Measurements from ENCODE around the gene POU5F1.
A peak's percentile ranks its signal among the peaks of the same experiment; 100 is the strongest.
"Not testable (repeated sequence)": the region's sequence is repeated elsewhere in the genome, so short reads cannot be mapped to it uniquely, and the experiment has no call there.

The POU5F1 gene

DNA sequence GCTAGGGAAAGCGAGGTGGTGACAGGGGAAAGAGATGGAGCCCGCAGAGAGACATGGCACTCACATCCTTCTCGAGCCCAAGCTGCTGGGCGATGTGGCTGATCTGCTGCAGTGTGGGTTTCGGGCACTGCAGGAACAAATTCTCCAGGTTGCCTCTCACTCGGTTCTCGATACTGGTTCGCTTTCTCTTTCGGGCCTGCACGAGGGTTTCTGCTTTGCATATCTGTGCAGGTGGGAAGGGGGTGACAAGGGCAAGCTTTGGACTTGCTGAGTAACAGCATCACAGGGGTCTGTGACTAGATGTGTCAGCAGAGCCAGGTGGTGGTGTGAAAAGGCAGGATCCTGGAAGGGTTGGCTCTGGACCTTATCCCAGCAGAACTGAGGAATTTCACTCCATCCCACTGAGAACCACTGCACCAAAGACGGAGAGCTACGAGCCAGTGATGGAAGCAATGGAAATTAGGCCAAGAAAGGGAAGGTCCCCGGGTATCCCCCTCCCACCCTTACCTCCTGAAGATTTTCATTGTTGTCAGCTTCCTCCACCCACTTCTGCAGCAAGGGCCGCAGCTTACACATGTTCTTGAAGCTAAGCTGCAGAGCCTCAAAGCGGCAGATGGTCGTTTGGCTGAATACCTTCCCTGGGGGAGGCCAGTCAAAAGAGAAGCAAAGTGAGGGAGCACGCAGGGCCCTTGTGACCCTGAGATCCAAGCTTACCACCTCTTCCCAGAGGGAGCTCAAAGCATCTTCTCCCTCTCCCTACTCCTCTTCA is 5.2 kb downstream of the POU5F1 start:
- not testable (repeated sequence) for H3K36me3 ChIP-seq (ENCODE audit: control insufficient read depth in 2 of 2, insufficient read depth in 2 of 2, low read length in 2 of 2); H3K9ac ChIP-seq (ENCODE audit: low read length in 2 of 2); H3K9me3 ChIP-seq (ENCODE audit: control insufficient read depth in 2 of 2, low read length in 2 of 2); H3K27me3 ChIP-seq (ENCODE audit: control insufficient read depth in 1 of 2, insufficient read depth in 2 of 2, low read length in 2 of 2); H3K27ac ChIP-seq (ENCODE audit: low read length); H3K4me3 ChIP-seq (ENCODE audit: low read length in 2 of 2); H3K4me1 ChIP-seq (ENCODE audit: control insufficient read depth, insufficient read depth, low read length)

DNA sequence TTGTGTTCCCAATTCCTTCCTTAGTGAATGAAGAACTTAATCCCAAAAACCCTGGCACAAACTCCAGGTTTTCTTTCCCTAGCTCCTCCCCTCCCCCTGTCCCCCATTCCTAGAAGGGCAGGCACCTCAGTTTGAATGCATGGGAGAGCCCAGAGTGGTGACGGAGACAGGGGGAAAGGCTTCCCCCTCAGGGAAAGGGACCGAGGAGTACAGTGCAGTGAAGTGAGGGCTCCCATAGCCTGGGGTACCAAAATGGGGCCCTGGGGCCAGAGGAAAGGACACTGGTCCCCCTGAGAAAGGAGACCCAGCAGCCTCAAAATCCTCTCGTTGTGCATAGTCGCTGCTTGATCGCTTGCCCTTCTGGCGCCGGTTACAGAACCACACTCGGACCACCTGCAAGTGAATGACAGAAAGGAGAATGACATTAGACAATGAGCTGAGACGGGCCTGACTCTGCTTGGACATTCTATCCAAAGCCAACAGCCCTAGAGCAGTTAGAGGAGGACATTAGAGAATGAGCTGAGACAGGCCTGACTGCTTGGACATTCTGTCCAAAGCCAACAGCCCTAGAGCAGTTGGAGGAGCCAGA is 5.9 kb downstream of the POU5F1 start:
- H3K9me3 ChIP-seq (ENCODE audit: control insufficient read depth in 2 of 2, low read length in 2 of 2); H3K4me1 ChIP-seq (ENCODE audit: control insufficient read depth, insufficient read depth, low read length); H3K27me3 ChIP-seq (ENCODE audit: control insufficient read depth in 1 of 2, insufficient read depth in 2 of 2, low read length in 2 of 2): not testable (repeated sequence)

DNA sequence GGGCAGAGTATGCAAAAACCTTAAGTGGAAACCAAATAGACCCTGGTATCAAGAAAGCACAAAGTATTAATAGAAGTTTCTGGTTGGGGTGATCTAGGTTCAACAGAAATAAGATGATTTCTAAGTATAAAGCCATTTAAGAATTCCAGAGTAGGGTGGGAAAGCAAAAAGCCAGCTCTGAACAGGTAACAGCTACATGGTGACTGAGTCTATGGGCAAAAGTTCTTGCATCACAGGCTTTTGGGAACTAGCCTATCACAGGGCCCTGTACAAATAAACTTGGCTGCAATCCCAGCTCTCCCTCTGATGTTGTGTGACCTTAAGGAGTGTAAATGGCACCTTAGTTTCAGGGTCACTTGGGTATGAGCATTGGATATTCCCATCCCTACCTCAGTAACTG is 6.6 kb downstream of the POU5F1 start:
- Histone ChIP-seq H3K36me3 (ENCODE audit: control insufficient read depth in 2 of 2, insufficient read depth in 2 of 2, low read length in 2 of 2) (peaks cover 0 to 3% of the 10 kb centered on the region in 2 donors), H3K9me3 (ENCODE audit: control insufficient read depth in 2 of 2, low read length in 2 of 2) (no peaks in the 10 kb centered on the region), H3K9ac (ENCODE audit: low read length in 2 of 2) (no peak overlapping the region), H3K4me1 (ENCODE audit: control insufficient read depth, insufficient read depth, low read length) (peaks cover 10% of the 10 kb centered on the region), H3K27me3 (ENCODE audit: control insufficient read depth in 1 of 2, insufficient read depth in 2 of 2, low read length in 2 of 2) (no peaks in the 10 kb centered on the region), H3K27ac (ENCODE audit: low read length) (no peak overlapping the region), H3K4me3 (ENCODE audit: low read length in 2 of 2) (no peak overlapping the region)

More for the DNA sequence above, 5.9 kb downstream of the POU5F1 start:
- not testable (repeated sequence) for H3K36me3 ChIP-seq (ENCODE audit: control insufficient read depth in 2 of 2, insufficient read depth in 2 of 2, low read length in 2 of 2); H3K4me3 ChIP-seq (ENCODE audit: low read length in 2 of 2); H3K9ac ChIP-seq (ENCODE audit: low read length in 2 of 2); H3K27ac ChIP-seq (ENCODE audit: low read length)

DNA sequence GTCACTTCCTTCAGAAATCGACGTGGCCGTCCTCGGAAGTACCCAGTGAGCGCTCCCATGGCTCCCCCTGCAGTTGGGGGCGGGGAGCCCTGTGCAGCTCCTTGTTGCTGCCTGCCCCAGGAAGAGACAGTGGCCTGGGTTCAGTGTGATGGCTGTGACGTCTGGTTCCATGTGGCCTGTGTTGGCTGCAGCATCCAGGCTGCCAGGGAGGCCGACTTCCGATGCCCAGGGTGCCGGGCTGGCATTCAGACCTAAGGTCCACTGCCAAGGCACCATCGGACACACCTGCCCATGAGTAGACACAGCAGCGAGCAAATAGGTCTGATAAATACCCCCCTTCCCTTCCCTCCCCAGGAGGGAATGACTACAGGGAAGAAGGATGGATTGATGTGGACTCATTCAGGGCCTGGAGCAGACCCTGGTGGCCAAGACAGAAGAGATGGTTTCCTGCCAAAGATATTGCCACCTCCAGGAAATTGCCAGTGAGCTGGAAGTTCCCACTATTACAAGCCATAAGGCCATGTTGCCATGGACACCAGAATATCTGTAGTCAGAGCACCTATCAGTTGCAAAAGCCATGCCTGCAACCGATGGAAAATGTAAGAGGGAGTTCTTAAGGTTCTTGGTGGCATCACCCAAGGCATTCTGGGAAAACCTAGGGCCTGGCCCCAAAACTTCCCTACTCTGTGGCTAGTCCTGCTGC is 7.9 kb downstream of the POU5F1 start:
- Histone ChIP-seq H3K36me3 (ENCODE audit: control insufficient read depth in 2 of 2, insufficient read depth in 2 of 2, low read length in 2 of 2) (peaks cover 0 to 3% of the 10 kb centered on the region in 2 donors), H3K9ac (ENCODE audit: low read length in 2 of 2) (no peak overlapping the region), H3K9me3 (ENCODE audit: control insufficient read depth in 2 of 2, low read length in 2 of 2) (no peaks in the 10 kb centered on the region), H3K4me1 (ENCODE audit: control insufficient read depth, insufficient read depth, low read length) (peaks cover 16% of the 10 kb centered on the region), H3K4me3 (ENCODE audit: low read length in 2 of 2) (no peak overlapping the region), H3K27me3 (ENCODE audit: control insufficient read depth in 1 of 2, insufficient read depth in 2 of 2, low read length in 2 of 2) (no peaks in the 10 kb centered on the region), H3K27ac (ENCODE audit: low read length) (no peak overlapping the region)

DNA sequence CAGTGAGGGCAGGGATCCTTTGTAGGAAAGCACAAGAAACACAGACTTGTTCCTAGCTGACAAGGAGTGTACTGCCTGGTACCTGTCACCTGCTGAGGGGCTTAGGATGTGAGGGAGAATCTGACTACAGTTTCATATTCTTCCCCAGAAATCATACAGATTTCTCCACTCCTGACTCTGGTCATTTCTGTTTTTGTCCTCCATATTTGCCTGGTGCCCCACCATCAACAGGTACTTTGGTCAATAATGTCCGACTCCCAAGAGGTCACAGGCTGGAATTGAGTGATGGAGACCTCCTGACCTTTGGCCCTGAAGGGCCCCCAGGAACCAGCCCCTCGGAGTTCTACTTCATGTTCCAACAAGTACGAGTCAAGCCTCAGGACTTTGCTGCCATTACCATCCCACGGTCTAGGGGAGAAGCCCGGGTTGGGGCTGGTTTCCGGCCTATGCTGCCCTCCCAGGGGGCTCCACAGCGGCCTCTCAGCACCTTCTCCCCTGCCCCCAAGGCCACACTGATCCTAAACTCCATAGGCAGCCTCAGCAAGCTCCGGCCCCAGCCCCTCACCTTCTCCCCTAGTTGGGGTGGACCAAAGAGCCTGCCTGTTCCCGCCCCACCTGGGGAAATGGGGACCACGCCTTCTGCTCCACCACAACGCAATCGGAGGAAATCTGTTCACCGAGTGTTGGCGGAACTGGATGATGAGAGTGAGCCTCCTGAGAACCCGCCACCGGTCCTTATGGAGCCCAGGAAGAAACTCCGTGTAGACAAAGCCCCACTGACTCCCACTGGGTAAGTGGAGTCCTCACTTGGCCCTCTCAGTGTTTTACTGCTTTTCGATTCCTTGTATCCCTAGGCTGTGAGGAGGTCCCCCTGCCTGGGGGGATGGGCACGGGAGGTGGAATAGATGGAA is 9.0 kb downstream of the POU5F1 start:
- H3K27ac ChIP-seq (ENCODE audit: low read length): no peak overlapping the region
- H3K36me3 ChIP-seq (ENCODE audit: control insufficient read depth in 2 of 2, insufficient read depth in 2 of 2, low read length in 2 of 2): peaks cover 0 to 3% of the 10 kb centered on the region in 2 donors
- H3K9ac ChIP-seq (ENCODE audit: low read length in 2 of 2): no peak overlapping the region
- no peaks in the 10 kb centered on the region for H3K27me3 ChIP-seq (ENCODE audit: control insufficient read depth in 1 of 2, insufficient read depth in 2 of 2, low read length in 2 of 2)
- peaks cover 22% of the 10 kb centered on the region for H3K4me1 ChIP-seq (ENCODE audit: control insufficient read depth, insufficient read depth, low read length)
- no peaks in the 10 kb centered on the region for H3K9me3 ChIP-seq (ENCODE audit: control insufficient read depth in 2 of 2, low read length in 2 of 2)
- H3K4me3 ChIP-seq (ENCODE audit: low read length in 2 of 2): no peak overlapping the region

DNA sequence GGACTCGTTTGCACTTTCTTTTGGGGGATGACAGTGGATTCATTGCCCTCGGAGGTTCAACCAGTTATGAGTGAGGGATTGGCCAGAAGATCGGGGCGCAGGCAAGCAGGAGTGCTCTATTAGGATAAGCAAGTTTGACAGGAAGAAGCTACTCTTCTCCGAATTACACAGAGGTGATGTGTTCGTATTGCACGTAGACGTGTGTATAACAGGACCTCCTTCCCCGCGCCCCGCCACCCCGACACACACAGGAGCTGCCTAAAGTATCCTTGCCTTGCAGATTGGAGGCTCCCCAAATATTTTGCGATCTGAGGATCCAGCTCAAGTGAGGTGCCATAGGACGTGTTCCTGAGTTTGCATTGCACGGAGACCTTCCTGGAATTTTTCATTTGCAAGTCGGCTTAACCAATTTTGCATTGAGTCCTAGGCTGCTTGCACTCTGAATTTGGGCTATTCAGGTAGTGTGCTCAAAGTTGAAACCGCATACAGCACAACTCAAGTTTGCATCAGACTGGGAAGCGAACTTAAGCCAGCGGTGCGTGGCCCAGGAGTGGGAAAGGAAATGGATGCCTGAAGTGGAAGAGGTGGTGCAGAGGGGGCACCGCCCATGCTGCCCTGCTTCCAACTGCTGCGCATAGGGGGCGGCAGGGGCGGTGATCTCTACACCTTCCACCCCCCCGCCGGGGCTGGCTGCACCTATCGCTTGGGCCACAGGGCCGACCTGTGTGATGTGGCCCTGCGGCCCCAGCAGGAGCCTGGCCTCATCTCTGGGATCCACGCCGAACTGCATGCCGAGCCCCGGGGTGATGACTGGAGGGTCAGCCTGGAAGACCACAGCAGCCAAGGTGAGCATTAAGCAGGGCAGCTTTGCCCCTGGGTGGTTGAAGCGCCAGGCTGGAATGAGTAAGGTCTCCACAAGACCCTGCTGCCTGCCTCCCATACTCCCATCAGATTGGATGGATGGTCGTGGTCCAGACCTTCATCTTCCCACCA is 11.3 kb downstream of the POU5F1 start:
- Histone ChIP-seq H3K27me3 (ENCODE audit: control insufficient read depth in 1 of 2, insufficient read depth in 2 of 2, low read length in 2 of 2) (no peaks in the 10 kb centered on the region), H3K27ac (ENCODE audit: low read length) (peak overlapping the region; percentile 2), H3K36me3 (ENCODE audit: control insufficient read depth in 2 of 2, insufficient read depth in 2 of 2, low read length in 2 of 2) (peaks cover 6 to 8% of the 10 kb centered on the region in 2 donors), H3K4me3 (ENCODE audit: low read length in 2 of 2) (peak overlapping the region; percentile 80 to 86), H3K4me1 (ENCODE audit: control insufficient read depth, insufficient read depth, low read length) (peaks cover 22% of the 10 kb centered on the region), H3K9me3 (ENCODE audit: control insufficient read depth in 2 of 2, low read length in 2 of 2) (no peaks in the 10 kb centered on the region), H3K9ac (ENCODE audit: low read length in 2 of 2) (peak overlapping the region; percentile 58 to 65)

DNA sequence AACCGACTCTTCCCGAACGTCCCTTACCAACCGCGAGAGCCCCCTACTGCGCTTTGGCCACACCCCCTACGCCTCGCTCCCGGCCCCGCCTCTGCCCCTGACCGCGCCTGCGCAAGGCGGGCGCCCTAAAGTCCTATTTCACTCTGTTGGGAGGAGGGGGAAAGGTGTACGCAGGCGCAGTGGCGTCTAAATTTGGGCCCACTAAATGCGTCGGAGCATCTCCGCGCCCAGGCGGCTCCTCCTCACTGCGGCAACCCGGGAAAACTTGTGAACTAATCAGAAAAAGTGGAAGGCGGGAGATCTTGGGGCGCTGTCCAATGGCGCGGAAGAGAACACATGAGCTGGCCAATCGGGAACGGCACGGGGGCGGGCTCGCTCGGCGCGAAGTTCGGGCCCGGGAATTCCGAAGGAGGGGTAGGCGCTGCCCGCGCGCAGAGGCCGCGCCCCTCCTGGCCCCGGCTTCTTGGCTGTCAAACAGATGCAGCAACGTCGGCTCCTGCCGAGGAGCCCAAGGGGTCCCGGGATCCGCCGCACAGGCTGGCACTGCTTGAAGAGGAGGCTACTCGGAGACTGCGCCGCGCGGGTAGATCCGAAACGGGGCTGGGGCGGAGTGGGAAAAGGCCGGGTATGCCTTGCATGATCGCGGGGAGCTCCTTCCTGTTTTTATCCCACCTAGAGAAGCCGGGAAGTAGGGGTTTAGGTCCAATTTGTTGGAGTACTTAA is 12.2 kb downstream of the POU5F1 start, which contains the start of gene TCF19:
TSS of gene TCF19 (plus strand) at position 450 of the 723 bp plus-strand sequence. CDS start 881 bp downstream, outside the sequence.
- H3K9ac ChIP-seq (ENCODE audit: low read length in 2 of 2): peak within 1 kb of the TSS; percentile 73 to 86
- H3K9me3 ChIP-seq (ENCODE audit: control insufficient read depth in 2 of 2, low read length in 2 of 2): no peaks in the 10 kb centered on the region
- H3K4me1 ChIP-seq (ENCODE audit: control insufficient read depth, insufficient read depth, low read length): peaks cover 22% of the 10 kb centered on the region
- peak within 1 kb of the TSS; percentile 80 to 86 for H3K4me3 ChIP-seq (ENCODE audit: low read length in 2 of 2)
- no peaks in the 10 kb centered on the region for H3K27me3 ChIP-seq (ENCODE audit: control insufficient read depth in 1 of 2, insufficient read depth in 2 of 2, low read length in 2 of 2)
- peak within 1 kb of the TSS; percentile 60 for H3K27ac ChIP-seq (ENCODE audit: low read length)
- H3K36me3 ChIP-seq (ENCODE audit: control insufficient read depth in 2 of 2, insufficient read depth in 2 of 2, low read length in 2 of 2): peaks cover 6 to 13% of the 10 kb centered on the region in 2 donors

DNA sequence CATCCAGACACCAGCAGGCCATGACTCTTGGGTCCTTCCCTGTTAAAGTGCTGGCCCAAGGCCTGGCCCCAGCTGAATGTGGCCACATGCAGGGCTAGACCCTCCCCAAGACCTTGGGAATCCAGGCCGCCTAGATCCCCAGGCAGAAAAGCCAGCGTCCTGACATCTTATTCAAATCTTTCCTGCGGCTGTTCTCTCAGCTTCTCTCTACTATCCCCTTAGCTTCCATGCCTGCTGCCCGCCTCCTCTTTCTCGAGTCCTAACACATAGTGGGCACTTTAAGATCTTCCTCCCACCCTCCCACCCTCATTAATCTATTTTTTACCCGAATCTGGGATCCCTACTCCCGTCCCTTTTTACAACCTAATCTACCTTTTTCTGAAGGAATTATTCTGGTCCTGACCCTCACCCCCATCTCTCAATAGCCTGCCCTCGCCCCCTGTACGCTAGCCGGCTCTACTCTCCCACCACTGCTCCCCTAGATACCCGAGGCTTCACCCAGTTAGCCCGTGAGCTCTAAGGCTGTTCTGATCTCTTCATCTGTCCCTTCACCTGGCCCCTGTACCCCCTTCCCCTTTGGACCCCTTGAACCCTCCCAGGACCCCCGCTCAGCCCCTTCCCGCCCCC is 12.9 kb downstream of the POU5F1 start, which contains the start of gene CCHCR1:
TSS of gene CCHCR1 (minus strand) at position 290 of the 627 bp plus-strand sequence. CDS start at position 88, 202 bp downstream.
- peak within 1 kb of the TSS; percentile 73 to 86 for H3K9ac ChIP-seq (ENCODE audit: low read length in 2 of 2)
- H3K4me3 ChIP-seq (ENCODE audit: low read length in 2 of 2): peak within 1 kb of the TSS; percentile 80 to 86
- H3K27me3 ChIP-seq (ENCODE audit: control insufficient read depth in 1 of 2, insufficient read depth in 2 of 2, low read length in 2 of 2): no peaks in the 10 kb centered on the region
- H3K36me3 ChIP-seq (ENCODE audit: control insufficient read depth in 2 of 2, insufficient read depth in 2 of 2, low read length in 2 of 2): peaks cover 6 to 13% of the 10 kb centered on the region in 2 donors
- H3K9me3 ChIP-seq (ENCODE audit: control insufficient read depth in 2 of 2, low read length in 2 of 2): no peaks in the 10 kb centered on the region
- H3K27ac ChIP-seq (ENCODE audit: low read length): peak within 1 kb of the TSS; percentile 60
- peaks cover 22% of the 10 kb centered on the region for H3K4me1 ChIP-seq (ENCODE audit: control insufficient read depth, insufficient read depth, low read length)

DNA sequence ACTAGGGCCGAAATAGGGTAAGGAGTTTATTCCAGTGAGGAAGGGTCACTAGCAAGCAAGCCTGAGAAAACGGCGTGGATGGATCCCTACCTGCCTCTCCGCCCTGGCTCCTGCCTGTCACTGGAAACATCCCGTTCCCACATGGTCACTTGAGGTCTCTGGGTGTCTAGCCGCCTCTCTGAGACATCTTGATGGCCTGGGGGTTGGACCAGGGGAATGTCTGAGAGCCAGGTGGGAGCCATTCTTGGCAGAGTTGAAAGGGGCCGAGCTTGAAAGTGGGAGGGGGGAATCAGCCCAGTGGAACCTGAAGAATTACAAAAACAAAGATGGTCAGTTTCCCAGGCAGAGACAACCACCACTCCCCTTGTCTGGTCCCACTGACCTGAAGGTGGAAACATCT is 13.8 kb downstream of the POU5F1 start:
- Histone ChIP-seq H3K27ac (ENCODE audit: low read length) (no peak overlapping the region), H3K4me1 (ENCODE audit: control insufficient read depth, insufficient read depth, low read length) (peaks cover 22% of the 10 kb centered on the region), H3K36me3 (ENCODE audit: control insufficient read depth in 2 of 2, insufficient read depth in 2 of 2, low read length in 2 of 2) (peaks cover 3 to 13% of the 10 kb centered on the region in 2 donors), H3K27me3 (ENCODE audit: control insufficient read depth in 1 of 2, insufficient read depth in 2 of 2, low read length in 2 of 2) (no peaks in the 10 kb centered on the region), H3K9ac (ENCODE audit: low read length in 2 of 2) (no peak overlapping the region), H3K9me3 (ENCODE audit: control insufficient read depth in 2 of 2, low read length in 2 of 2) (no peaks in the 10 kb centered on the region), H3K4me3 (ENCODE audit: low read length in 2 of 2) (no peak overlapping the region)

All from stomach smooth muscle (tissue), 2 donors.